Kidney (tissue), 14 donors: ENCODE measurements around the gene BRINP3. TPM values are rescaled to one million over a fixed set of nuclear protein-coding genes. Genes with fewer than 3 reads are reported as not detected.
A peak's percentile ranks its signal among the peaks of the same experiment; 100 is the strongest.

Experiments
- DNase-seq, 5 donors: peaks; one replicate each; pipeline ENCODE4 v3.0.0-alpha.2; 2013 to 2020
- FAIRE-seq: peaks from 2 replicates; lab custom pipeline; 2012; peaks lifted over from hg19 to GRCh38; lab: Jason Lieb, UNC
- H3K27ac ChIP-seq, 2 donors: one replicate each; pipeline ENCODE4 v1.7.0; 2013; ENCODE audit warnings: low read depth in 2 of 2, low read length in 2 of 2, inconsistent platforms in 1 of 2
- H3K27me3 ChIP-seq: one replicate; pipeline ENCODE4 v1.7.1; 2013; ENCODE audit warnings: low read length, inconsistent platforms; ENCODE audit not compliant: control insufficient read depth, insufficient read depth
- H3K36me3 ChIP-seq, 3 donors: one replicate each; pipeline versions ENCODE4 v1.7.0 to v1.7.1; 2013; ENCODE audit warnings: low read length in 3 of 3, control low read depth in 1 of 3, inconsistent platforms in 1 of 3; ENCODE audit not compliant: insufficient read depth in 3 of 3, control insufficient read depth in 2 of 3
- H3K4me1 ChIP-seq, 3 donors: one replicate each; pipeline versions ENCODE4 v1.7.0 to v1.7.1; 2013; ENCODE audit warnings: low read length in 3 of 3, inconsistent platforms in 1 of 3, low read depth in 1 of 3; ENCODE audit not compliant: control insufficient read depth in 2 of 3, insufficient read depth in 2 of 3
- H3K4me3 ChIP-seq, 3 donors: one replicate each; pipeline versions ENCODE4 v1.7.0 to v1.8.1; 2013; ENCODE audit warnings: low read length in 3 of 3, control low read depth in 1 of 3, inconsistent platforms in 1 of 3
- H3K9ac ChIP-seq, 3 donors: one replicate each; pipeline versions ENCODE4 v1.7.0 to v1.7.1; 2013; ENCODE audit warnings: low read length in 3 of 3, control low read depth in 1 of 3, inconsistent platforms in 1 of 3
- H3K9me3 ChIP-seq, 3 donors: one replicate each; pipeline versions ENCODE4 v1.7.0 to v1.7.1; 2013; ENCODE audit warnings: low read length in 3 of 3, control low read depth in 1 of 3, inconsistent platforms in 1 of 3; ENCODE audit not compliant: control insufficient read depth in 2 of 3, insufficient read depth in 1 of 3
- intact Hi-C: fragments of 100-400 bp; cut with DNase I; formaldehyde crosslinking; loops from one replicate; pipeline ENCODE4 v1.11.1; 2022
- polyA plus RNA-seq: library from polyadenylated mRNA; stranded (reverse); fragments of 350-450 nt; fragmentation: Illumina TruSeq; extraction: RNeasy Lipid Tissue Mini Kit (QIAGEN cat#74804); gene quantifications from one replicate; pipeline ENCODE4 v1.2.3, GENCODE V29; 2014; ENCODE audit warnings: low read depth, low replicate concordance; ENCODE audit not compliant: insufficient read depth
- total RNA-seq: library from RNA; stranded (reverse); fragmentation: NEBNext Ultra II Directional; extraction: Animal tissue kit (Norgen Biotek cat#: 25700); gene quantifications from one replicate; pipeline ENCODE4 v1.2.1, GENCODE V29; 2021
- TF ChIP-seq, protein P1 (sequence below): IDR thresholded peaks from 3 replicates; pipeline ENCODE4 v1.5.1; 2012; ENCODE audit warnings: mild to moderate bottlenecking, moderate library complexity, borderline replicate concordance; ENCODE audit not compliant: insufficient read depth; ENCODE audit errors: extremely low read depth
- donor health status: control.
- donor health status: control.
- donor health status: control.
- donor health status: control.
- donor health status: control.
- donor health status: DM: yes; HTN: yes; CAD: no.
- donor health status: Normal renal cell carcinoma (clear cell type).

Gene BRINP3
- total and polyA plus RNA-seq, 2 donors from 2014 or later: 1.4 to 1.8 TPM

DNA sequence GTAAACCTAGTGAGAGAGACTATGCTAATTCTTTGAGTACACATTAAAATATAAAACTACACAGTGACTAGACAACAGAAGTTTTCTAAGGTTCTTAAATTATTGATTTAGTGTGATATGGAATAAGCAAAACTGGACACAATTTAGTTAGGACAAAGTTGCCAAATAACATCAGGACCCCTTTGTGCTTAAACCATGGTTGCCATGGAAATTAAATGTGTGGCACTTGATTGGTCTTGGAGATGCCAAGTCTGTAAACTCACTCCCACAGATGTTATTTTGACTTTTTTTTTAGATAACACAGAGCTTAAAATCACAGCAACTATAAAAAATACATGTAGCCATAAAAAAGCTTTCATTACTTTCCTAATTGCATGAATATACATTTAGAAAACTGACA lies 234.6 kb downstream of the BRINP3 start:
- DNase-seq: no peak

DNA sequence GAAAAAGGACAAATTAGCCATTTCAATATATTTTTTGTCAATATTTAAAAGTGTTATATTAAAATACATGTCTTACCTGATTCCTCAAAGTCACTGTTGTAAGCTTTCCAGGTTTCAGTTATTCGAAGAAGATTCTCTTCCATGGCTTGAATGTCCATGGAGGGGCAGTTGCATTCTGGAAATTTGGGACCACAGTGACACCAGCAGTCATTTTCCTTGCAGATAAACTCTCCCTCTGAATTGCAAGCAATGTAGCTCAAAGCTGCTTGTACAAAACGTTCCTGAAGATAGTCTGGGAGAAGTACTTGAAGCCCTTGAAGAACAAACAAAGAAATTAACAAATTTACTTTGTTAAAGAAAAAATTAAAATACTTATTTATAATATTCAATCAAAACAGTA lies 251.7 kb downstream of the BRINP3 start:
- H3K9me3 ChIP-seq: no peaks in the 10 kb centered on the region
- no peak overlapping the region for H3K27ac ChIP-seq
- H3K27me3 ChIP-seq: no peaks in the 10 kb centered on the region
- peak in 1 of 5 donors; percentile 1 for DNase-seq
- H3K9ac ChIP-seq: no peak overlapping the region
- no peaks in the 10 kb centered on the region for H3K4me1 ChIP-seq
- TF ChIP-seq, protein P1, sequence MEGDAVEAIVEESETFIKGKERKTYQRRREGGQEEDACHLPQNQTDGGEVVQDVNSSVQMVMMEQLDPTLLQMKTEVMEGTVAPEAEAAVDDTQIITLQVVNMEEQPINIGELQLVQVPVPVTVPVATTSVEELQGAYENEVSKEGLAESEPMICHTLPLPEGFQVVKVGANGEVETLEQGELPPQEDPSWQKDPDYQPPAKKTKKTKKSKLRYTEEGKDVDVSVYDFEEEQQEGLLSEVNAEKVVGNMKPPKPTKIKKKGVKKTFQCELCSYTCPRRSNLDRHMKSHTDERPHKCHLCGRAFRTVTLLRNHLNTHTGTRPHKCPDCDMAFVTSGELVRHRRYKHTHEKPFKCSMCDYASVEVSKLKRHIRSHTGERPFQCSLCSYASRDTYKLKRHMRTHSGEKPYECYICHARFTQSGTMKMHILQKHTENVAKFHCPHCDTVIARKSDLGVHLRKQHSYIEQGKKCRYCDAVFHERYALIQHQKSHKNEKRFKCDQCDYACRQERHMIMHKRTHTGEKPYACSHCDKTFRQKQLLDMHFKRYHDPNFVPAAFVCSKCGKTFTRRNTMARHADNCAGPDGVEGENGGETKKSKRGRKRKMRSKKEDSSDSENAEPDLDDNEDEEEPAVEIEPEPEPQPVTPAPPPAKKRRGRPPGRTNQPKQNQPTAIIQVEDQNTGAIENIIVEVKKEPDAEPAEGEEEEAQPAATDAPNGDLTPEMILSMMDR: no peak
- intact Hi-C loops: no loop called here
- H3K4me3 ChIP-seq: no peak overlapping the region
- H3K36me3 ChIP-seq: no peaks in the 10 kb centered on the region
- FAIRE-seq: no peak

More for the DNA sequence above, 234.6 kb downstream of the BRINP3 start:
- Histone ChIP-seq H3K36me3 (no peaks in the 10 kb centered on the region), H3K9ac (no peak overlapping the region), H3K4me3 (no peak overlapping the region), H3K27me3 (no peaks in the 10 kb centered on the region), H3K4me1 (no peaks in the 10 kb centered on the region), H3K27ac (no peak overlapping the region), H3K9me3 (no peaks in the 10 kb centered on the region)
- intact Hi-C loops: no loop called here
- TF ChIP-seq, protein P1: no peak
- FAIRE-seq: no peak

DNA sequence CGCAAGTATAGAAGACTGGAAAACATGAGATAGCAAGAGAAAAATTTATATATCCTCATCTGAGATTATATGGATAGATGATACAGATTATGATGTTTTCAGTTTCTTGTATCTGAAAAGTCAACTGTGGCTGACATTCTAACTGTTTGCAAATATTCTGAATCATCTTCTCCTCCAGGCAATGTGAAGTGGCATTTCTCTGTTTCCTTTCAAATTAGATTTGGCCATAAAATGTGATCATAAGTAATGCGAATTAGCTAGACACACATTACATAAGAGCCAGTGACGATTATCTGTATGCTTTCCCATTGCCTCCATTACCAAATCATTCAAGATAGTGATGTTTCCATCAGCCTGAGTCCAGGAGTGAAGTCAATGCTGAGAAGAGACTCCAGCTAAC lies 265.2 kb downstream of the BRINP3 start:
- H3K27ac ChIP-seq: no peak overlapping the region
- no peaks in the 10 kb centered on the region for H3K36me3 ChIP-seq
- FAIRE-seq (no peak), DNase-seq (no peak)
- intact Hi-C loops: no loop called here
- H3K27me3 ChIP-seq: no peaks in the 10 kb centered on the region
- TF ChIP-seq, protein P1: no peak
- H3K4me3 ChIP-seq: no peak overlapping the region
- H3K9ac ChIP-seq: no peak overlapping the region
- no peaks in the 10 kb centered on the region for H3K4me1 ChIP-seq
- H3K9me3 ChIP-seq: no peaks in the 10 kb centered on the region

DNA sequence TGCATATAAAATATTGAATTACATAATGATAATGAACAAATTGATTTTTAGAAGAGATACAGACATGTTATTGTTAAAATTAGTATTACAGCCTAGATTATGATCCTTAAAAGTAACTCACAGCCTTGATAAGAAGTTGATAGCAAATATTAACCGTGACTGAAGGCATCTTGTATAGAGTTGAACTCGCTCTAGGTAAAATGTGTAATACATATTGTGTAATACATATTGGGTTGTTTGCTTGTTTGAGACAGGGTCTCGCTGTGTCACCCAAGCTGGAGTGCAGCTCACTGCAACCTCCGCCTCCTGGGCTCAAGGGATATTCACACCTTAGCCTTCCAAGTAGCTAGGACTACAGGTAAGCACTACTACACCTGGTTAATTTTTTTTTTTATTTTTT lies 269.9 kb downstream of the BRINP3 start:
- no peak overlapping the region for H3K4me3 ChIP-seq
- no peak overlapping the region for H3K27ac ChIP-seq
- H3K27me3 ChIP-seq: no peaks in the 10 kb centered on the region
- no peaks in the 10 kb centered on the region for H3K36me3 ChIP-seq
- H3K4me1 ChIP-seq: no peaks in the 10 kb centered on the region
- DNase-seq: no peak
- no peak for FAIRE-seq
- H3K9ac ChIP-seq: no peak overlapping the region
- TF ChIP-seq, protein P1: no peak
- H3K9me3 ChIP-seq: no peaks in the 10 kb centered on the region
- intact Hi-C loops: no loop called here
